Fibroblast of lung (primary cell): ENCODE measurements around the gene USP13.

Source experiments
- CTCF ChIP-seq, 2 donors: IDR thresholded peaks in 1 of 2; conservative IDR thresholded peaks in 1 of 2; 1 replicate in 1 of 2; 2 replicates in 1 of 2; pipeline ENCODE4 v1.5.1; 2011 to 2012; ENCODE audit warnings: low read length in 2 of 2, control low read depth in 1 of 2, inconsistent platforms in 1 of 2, low read depth in 1 of 2, mild to moderate bottlenecking in 1 of 2
- EZH2 ChIP-seq: IDR thresholded peaks from 2 replicates; pipeline ENCODE4 v1.5.1; 2012; ENCODE audit warnings: low read length, control low read depth, mild to moderate bottlenecking; ENCODE audit errors: missing control alignments

- TF ChIP-seq EZH2: no peak
- no peak for TF ChIP-seq CTCF (conservative IDR thresholded peaks at IDR 0.05 in 1 of 2, IDR thresholded peaks at IDR 0.05 in 1 of 2; ENCODE audit: low read depth in 1 of 2, low read length in 2 of 2)
These were observed 156.8 kb downstream of the USP13 start for GRCh38 chr3:179809639-179810038.
